ENCODE results near the gene ATP1A1.

ATP1A1 gene

GRCh38 chr1:116332451-116332850 is 40.6 kb upstream of the ATP1A1 start:
- H3K4me1 ChIP-seq (ENCODE audit: control insufficient read depth, insufficient read depth, low read length), result peaks cover 15% of the 10 kb centered on the region

GRCh38 chr1:116333171-116334014 is 39.7 kb upstream of the ATP1A1 start:
- Histone ChIP-seq H3K4me1 (ENCODE audit: control insufficient read depth, insufficient read depth, low read length) (peaks cover 15% of the 10 kb centered on the region), H3K9ac (ENCODE audit: low read depth, low read length) (no peak overlapping the region), H3K36me3 (ENCODE audit: control insufficient read depth, insufficient read depth, low read length) (no peaks in the 10 kb centered on the region), H3K4me3 (ENCODE audit: low read depth, low read length) (no peak overlapping the region), H3K27me3 (ENCODE audit: control insufficient read depth, insufficient read depth, low read length) (no peaks in the 10 kb centered on the region), H3K9me3 (ENCODE audit: control insufficient read depth, insufficient read depth, low read length) (no peaks in the 10 kb centered on the region), H3K27ac (ENCODE audit: low read depth, low read length) (no peak overlapping the region)

More at GRCh38 chr1:116332451-116332850, 40.6 kb upstream of the ATP1A1 start:
- Histone ChIP-seq H3K27me3 (ENCODE audit: control insufficient read depth, insufficient read depth, low read length) (no peaks in the 10 kb centered on the region), H3K9me3 (ENCODE audit: control insufficient read depth, insufficient read depth, low read length) (no peaks in the 10 kb centered on the region), H3K9ac (ENCODE audit: low read depth, low read length) (no peak overlapping the region), H3K4me3 (ENCODE audit: low read depth, low read length) (no peak overlapping the region), H3K36me3 (ENCODE audit: control insufficient read depth, insufficient read depth, low read length) (no peaks in the 10 kb centered on the region), H3K27ac (ENCODE audit: low read depth, low read length) (no peak overlapping the region)

DNA sequence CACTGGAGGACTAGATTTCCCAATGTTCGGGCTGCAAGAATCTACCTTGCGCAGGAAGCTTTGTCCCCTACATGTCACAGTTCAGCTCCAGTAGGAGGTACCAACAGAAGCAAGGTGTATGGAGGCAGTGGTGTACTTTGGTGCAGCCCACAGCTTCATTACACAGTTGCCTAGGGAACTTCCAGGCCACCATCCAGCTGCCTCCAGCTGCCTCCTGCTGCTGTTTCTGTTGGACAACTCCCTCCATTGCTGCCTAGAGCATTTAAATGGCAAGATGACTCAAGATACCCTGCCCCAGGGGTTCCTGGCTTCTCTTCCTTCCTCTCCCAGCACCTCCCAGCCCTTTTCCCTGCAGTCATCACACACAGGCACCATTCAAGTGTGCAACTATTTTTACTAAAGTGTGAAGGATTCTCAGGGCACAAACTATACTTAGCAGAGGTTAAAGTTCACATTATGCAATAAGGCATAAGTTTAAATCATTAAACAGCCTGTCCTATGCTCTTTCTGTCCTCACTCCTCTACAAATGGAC is 39.0 kb upstream of the ATP1A1 start:
- Histone ChIP-seq H3K4me3 (ENCODE audit: low read depth, low read length) (no peak overlapping the region), H3K9me3 (ENCODE audit: control insufficient read depth, insufficient read depth, low read length) (no peaks in the 10 kb centered on the region), H3K4me1 (ENCODE audit: control insufficient read depth, insufficient read depth, low read length) (peaks cover 15% of the 10 kb centered on the region), H3K27me3 (ENCODE audit: control insufficient read depth, insufficient read depth, low read length) (no peaks in the 10 kb centered on the region), H3K36me3 (ENCODE audit: control insufficient read depth, insufficient read depth, low read length) (no peaks in the 10 kb centered on the region), H3K27ac (ENCODE audit: low read depth, low read length) (no peak overlapping the region), H3K9ac (ENCODE audit: low read depth, low read length) (no peak overlapping the region)

- Histone ChIP-seq H3K4me1 (ENCODE audit: control insufficient read depth, insufficient read depth, low read length) (peaks cover 15% of the 10 kb centered on the region), H3K27me3 (ENCODE audit: control insufficient read depth, insufficient read depth, low read length) (no peaks in the 10 kb centered on the region), H3K27ac (ENCODE audit: low read depth, low read length) (peak overlapping the region; percentile 10), H3K36me3 (ENCODE audit: control insufficient read depth, insufficient read depth, low read length) (no peaks in the 10 kb centered on the region), H3K9me3 (ENCODE audit: control insufficient read depth, insufficient read depth, low read length) (no peaks in the 10 kb centered on the region), H3K9ac (ENCODE audit: low read depth, low read length) (no peak overlapping the region), H3K4me3 (ENCODE audit: low read depth, low read length) (no peak overlapping the region)
Measured at GRCh38 chr1:116334868-116335635, 38.0 kb upstream of the ATP1A1 start.

- no peaks in the 10 kb centered on the region for H3K36me3 ChIP-seq (ENCODE audit: control insufficient read depth, insufficient read depth, low read length)
- no peak overlapping the region for H3K27ac ChIP-seq (ENCODE audit: low read depth, low read length)
- no peak overlapping the region for H3K9ac ChIP-seq (ENCODE audit: low read depth, low read length)
- no peaks in the 10 kb centered on the region for H3K9me3 ChIP-seq (ENCODE audit: control insufficient read depth, insufficient read depth, low read length)
- H3K27me3 ChIP-seq (ENCODE audit: control insufficient read depth, insufficient read depth, low read length), result no peaks in the 10 kb centered on the region
- H3K4me1 ChIP-seq (ENCODE audit: control insufficient read depth, insufficient read depth, low read length), result peaks cover 15% of the 10 kb centered on the region
- no peak overlapping the region for H3K4me3 ChIP-seq (ENCODE audit: low read depth, low read length)
Measured at GRCh38 chr1:116335850-116336624, 37.0 kb upstream of the ATP1A1 start.

DNA sequence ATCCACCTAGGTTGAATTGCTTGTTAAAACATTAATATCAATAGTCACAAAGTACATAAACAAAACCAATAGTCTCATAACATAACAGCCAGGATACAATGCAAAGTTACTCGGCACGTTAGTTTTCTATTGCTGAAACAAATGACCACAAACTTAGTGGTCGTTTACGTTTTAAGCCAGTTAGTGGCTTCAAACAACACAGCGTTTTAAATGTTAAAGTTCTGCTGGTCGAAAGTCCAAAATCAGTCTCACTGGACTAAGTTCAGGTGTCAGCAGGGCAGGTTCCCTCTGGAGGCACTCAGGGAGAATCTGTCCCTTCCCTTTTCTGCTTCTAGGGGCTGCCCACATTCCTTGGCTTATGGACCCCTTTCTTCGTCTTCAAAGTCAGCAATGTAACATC is 35.6 kb upstream of the ATP1A1 start:
- Histone ChIP-seq H3K4me1 (ENCODE audit: control insufficient read depth, insufficient read depth, low read length) (peaks cover 15% of the 10 kb centered on the region), H3K4me3 (ENCODE audit: low read depth, low read length) (no peak overlapping the region), H3K27ac (ENCODE audit: low read depth, low read length) (no peak overlapping the region), H3K9ac (ENCODE audit: low read depth, low read length) (no peak overlapping the region), H3K36me3 (ENCODE audit: control insufficient read depth, insufficient read depth, low read length) (no peaks in the 10 kb centered on the region), H3K9me3 (ENCODE audit: control insufficient read depth, insufficient read depth, low read length) (no peaks in the 10 kb centered on the region), H3K27me3 (ENCODE audit: control insufficient read depth, insufficient read depth, low read length) (no peaks in the 10 kb centered on the region)

- no peak overlapping the region for H3K27ac ChIP-seq (ENCODE audit: low read depth, low read length)
- H3K27me3 ChIP-seq (ENCODE audit: control insufficient read depth, insufficient read depth, low read length), result no peaks in the 10 kb centered on the region
- no peaks in the 10 kb centered on the region for H3K36me3 ChIP-seq (ENCODE audit: control insufficient read depth, insufficient read depth, low read length)
- H3K9ac ChIP-seq (ENCODE audit: low read depth, low read length), result no peak overlapping the region
- H3K4me1 ChIP-seq (ENCODE audit: control insufficient read depth, insufficient read depth, low read length), result peaks cover 15% of the 10 kb centered on the region
- H3K4me3 ChIP-seq (ENCODE audit: low read depth, low read length), result no peak overlapping the region
- H3K9me3 ChIP-seq (ENCODE audit: control insufficient read depth, insufficient read depth, low read length), result no peaks in the 10 kb centered on the region
Measured at GRCh38 chr1:116338400-116338799, 34.6 kb upstream of the ATP1A1 start.

DNA sequence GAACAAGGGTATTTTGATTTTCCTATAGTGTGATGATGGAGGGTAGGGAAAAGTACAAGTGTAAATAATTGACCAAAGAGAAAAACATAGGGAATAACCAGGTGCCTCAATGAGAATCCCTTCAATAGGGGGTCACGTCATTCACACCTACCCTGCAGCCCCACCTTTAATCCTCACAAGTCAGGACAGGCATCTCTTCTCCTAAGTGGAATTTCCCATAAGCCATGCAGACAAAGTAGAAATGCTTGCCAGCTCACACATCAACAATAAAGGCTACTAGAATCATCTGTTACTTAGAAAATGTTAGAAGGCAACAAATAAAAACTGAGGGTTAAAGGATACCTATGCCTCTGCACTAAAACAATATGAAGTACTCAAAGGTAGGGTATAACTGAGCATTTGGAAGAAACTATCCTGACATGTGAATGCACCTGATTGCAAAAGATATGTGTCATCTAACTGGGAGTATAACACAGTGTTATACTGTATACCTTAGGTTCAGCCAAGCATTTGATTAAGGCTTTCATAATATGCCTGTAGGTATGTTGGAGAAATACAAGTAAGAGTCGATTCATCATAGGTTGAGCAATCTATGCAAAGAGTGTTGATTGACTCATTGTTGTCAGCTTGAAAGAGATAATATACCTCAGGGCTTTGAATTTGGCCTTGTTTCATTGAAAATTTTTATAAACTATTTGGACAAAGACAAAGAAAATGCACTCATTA is 32.4 kb upstream of the ATP1A1 start:
- Histone ChIP-seq H3K4me1 (ENCODE audit: control insufficient read depth, insufficient read depth, low read length) (peaks cover 8% of the 10 kb centered on the region), H3K4me3 (ENCODE audit: low read depth, low read length) (no peak overlapping the region), H3K9me3 (ENCODE audit: control insufficient read depth, insufficient read depth, low read length) (no peaks in the 10 kb centered on the region), H3K27me3 (ENCODE audit: control insufficient read depth, insufficient read depth, low read length) (no peaks in the 10 kb centered on the region), H3K36me3 (ENCODE audit: control insufficient read depth, insufficient read depth, low read length) (no peaks in the 10 kb centered on the region), H3K27ac (ENCODE audit: low read depth, low read length) (no peak overlapping the region), H3K9ac (ENCODE audit: low read depth, low read length) (no peak overlapping the region)

DNA sequence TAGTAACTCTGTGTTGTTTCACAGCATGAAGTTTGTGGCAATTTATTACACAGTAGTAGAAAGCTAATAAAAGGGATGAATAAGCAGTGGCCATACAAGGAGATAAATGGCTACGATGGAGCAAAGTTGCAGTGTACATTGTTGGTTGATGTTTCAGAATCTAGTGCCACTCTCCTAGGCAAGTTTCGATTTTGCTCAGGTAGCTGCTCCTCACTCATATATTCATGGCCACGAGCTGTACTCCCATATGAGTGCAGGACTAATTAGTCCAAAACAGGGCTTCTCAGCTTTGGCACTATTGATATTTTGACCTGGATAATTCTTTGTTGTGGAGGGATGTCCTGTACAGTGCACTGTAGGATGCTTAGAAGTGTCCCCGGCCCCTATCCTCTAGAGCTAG is 30.0 kb upstream of the ATP1A1 start:
- no peaks in the 10 kb centered on the region for H3K36me3 ChIP-seq (ENCODE audit: control insufficient read depth, insufficient read depth, low read length)
- no peak overlapping the region for H3K4me3 ChIP-seq (ENCODE audit: low read depth, low read length)
- no peak overlapping the region for H3K9ac ChIP-seq (ENCODE audit: low read depth, low read length)
- H3K9me3 ChIP-seq (ENCODE audit: control insufficient read depth, insufficient read depth, low read length), result no peaks in the 10 kb centered on the region
- H3K27ac ChIP-seq (ENCODE audit: low read depth, low read length), result no peak overlapping the region
- no peaks in the 10 kb centered on the region for H3K27me3 ChIP-seq (ENCODE audit: control insufficient read depth, insufficient read depth, low read length)
- H3K4me1 ChIP-seq (ENCODE audit: control insufficient read depth, insufficient read depth, low read length), result peaks cover 21% of the 10 kb centered on the region

- Histone ChIP-seq H3K36me3 (ENCODE audit: control insufficient read depth, insufficient read depth, low read length) (no peaks in the 10 kb centered on the region), H3K9ac (ENCODE audit: low read depth, low read length) (no peak overlapping the region), H3K4me1 (ENCODE audit: control insufficient read depth, insufficient read depth, low read length) (peaks cover 27% of the 10 kb centered on the region), H3K27ac (ENCODE audit: low read depth, low read length) (no peak overlapping the region), H3K27me3 (ENCODE audit: control insufficient read depth, insufficient read depth, low read length) (no peaks in the 10 kb centered on the region), H3K9me3 (ENCODE audit: control insufficient read depth, insufficient read depth, low read length) (no peaks in the 10 kb centered on the region), H3K4me3 (ENCODE audit: low read depth, low read length) (no peak overlapping the region)
Measured at GRCh38 chr1:116345011-116345410, 28.0 kb upstream of the ATP1A1 start.

Data from HUES48 (cell line).